HG03139 (cell line): ENCODE data around the gene PHOSPHO1.
"Not testable (repeated sequence)": the region's sequence is repeated elsewhere in the genome, so short reads cannot be mapped to it uniquely, and the experiment has no call there.

Source experiments
- ATAC-seq: cut with Tn5 transposase; IDR thresholded peaks from one replicate; pipeline ENCODE4 v1.9.1; 2021; ENCODE audit not compliant: unreplicated experiment

The PHOSPHO1 gene, protein sequence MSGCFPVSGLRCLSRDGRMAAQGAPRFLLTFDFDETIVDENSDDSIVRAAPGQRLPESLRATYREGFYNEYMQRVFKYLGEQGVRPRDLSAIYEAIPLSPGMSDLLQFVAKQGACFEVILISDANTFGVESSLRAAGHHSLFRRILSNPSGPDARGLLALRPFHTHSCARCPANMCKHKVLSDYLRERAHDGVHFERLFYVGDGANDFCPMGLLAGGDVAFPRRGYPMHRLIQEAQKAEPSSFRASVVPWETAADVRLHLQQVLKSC

DNA sequence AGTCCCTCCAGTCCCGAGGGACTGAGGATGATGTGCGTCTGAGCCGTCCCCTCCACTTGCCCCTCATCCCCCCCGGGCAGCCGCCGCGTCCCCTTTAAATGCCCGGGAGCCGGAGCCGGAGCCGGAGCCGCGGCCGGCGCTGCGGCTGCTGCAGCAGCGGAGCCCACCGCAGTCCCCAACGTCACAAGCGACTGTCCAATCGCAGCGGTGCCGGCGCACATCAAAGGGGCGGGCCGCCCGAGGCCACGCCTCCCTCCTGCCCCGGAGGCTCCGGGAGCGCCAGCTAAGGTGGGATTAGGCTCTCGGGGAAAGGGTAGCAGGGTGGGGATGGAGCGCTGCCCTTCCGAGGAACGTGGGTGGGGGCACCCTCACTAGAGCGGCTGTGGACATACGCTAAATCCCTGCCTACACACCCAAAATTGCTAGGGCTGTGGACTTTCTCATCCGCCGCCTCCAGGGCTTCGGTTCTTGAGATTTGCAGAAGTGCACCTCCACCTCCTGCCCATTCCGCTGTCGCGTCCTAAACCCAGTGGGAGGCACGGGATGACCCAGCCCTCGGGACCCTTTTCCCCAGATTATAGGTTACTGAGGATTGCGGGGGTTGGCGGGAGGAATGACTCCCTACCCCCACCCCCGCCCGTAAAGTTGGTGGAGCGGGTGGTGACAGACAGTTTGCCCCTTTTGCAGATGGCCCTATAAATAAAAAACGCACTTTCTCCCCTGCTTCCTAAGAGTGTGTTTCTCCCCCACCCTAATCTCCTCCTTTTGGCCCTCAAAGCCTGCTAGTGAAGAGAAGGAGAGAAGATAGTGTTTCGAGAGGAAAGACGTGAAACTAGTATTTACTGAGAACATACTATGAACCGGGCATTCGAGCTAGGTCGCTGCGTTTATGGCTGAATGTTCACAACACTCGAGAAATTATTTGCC is at the start of gene PHOSPHO1:
TSS of gene PHOSPHO1 (minus strand) at position 152 of the 927 bp plus-strand sequence. CDS start 4,096 bp downstream, outside the sequence.
- ATAC-seq = no peak

DNA sequence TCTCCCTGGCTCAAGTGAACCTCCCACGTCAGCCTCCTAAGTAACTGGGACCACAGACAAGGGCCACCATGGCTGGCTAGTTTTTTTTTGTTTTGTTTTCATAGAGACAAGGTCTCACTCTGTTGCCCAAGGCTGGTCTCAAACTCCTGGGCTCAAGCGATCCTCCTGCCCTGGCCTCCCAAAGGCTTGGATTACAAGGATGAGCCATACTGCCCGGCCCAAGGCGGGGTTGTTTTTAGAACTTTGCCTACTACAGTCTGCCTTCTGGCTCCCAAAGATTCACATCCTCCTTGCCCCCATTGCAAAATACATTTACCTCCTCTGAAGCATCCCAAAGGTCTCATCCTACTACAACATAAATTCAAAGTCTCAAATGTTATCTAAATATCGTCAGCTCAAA is 49.5 kb upstream of the PHOSPHO1 start:
- ATAC-seq = no peak

DNA sequence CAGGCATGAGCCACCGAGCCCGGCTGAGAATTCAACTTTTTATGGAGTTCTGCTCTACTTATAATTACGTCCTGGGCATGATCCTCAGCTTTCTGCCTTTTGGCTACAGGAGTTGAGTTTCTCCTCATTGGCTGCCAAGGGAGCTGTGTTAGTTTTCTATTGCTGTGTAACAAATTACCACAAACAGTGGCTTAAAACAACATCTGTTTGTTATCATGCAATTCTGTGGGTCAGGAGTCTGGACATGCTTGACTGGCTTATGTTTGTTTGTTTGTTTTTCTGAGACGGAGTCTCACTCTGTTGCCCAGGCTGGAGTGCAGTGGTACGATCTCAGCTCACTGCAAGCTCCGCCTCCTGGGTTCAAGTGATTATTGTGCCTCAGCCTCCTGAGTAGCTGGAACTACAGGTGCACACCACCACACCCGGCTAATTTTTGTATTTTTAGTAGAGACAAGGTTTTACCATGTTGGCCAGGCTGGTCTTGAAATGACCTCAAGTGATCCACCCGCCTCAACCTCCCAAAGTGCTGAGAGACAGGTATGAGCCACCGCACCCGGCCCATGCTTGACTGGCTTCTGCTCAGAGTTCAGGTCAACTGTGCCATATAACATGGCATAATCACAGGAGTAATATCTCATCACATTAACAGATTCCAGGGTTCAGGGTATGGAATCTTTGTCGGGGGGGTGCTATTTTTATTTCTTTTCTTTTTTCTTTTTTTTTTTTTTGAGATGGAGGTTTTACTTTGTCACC is 48.9 kb upstream of the PHOSPHO1 start:
- ATAC-seq = not testable (repeated sequence)

DNA sequence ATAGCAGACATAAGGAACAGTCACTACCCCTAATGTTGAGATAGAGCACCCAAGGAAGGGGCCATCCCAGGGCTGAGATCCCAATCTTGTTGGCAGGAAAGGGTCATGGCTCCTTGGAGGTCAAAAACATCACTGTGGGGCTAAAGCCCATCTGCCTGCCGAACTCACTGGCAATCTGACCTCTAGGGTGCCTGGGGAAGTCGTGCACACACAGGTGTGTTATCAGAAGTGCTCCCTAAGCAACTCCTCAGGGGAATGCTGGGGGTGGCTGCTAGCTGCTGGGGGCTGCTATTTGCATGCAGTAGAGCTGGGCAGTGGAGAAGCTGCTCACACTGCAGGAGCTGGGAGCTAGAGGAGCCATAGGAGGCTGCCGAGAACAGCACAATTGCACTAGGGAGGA is 47.5 kb upstream of the PHOSPHO1 start:
- ATAC-seq = no peak

DNA sequence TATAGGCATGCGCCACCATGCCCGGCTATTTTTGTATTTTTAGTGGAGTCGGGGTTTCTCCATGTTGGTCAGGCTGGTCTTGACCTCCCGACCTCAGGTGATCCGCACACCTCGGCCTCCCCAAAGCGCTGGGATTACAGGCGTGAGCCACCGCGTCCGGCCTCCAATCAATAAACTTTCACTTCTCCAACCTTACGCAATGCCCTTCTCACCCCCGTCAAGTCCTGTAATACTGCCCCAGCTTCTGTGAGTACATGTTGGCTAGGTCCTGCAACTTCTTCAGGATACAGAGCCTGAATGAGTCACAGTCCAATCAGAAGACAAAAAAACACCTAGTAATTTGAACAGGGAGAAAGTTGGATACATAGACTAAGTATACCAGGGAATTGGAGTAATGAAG is 47.1 kb upstream of the PHOSPHO1 start:
- ATAC-seq = no peak

DNA sequence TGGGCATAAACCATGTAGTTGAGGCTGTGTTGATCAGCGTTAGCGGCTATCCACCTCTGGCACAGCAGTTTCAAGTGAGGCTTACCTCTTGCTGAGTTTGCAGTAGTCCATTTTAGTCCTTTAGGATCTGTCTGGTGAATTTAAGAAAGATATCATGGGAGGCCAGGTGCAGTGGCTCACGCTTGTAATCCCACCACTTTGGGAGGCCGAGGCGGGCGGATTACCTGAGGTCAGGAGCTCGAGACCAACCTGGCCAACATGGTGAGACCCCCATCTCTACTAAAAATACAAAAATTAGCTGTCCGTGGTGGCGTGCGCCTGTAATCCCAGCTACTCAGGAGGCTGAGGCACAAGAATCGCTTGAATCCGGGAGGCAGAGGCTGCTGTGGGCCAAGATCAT is 45.4 kb upstream of the PHOSPHO1 start:
- ATAC-seq = not testable (repeated sequence)

DNA sequence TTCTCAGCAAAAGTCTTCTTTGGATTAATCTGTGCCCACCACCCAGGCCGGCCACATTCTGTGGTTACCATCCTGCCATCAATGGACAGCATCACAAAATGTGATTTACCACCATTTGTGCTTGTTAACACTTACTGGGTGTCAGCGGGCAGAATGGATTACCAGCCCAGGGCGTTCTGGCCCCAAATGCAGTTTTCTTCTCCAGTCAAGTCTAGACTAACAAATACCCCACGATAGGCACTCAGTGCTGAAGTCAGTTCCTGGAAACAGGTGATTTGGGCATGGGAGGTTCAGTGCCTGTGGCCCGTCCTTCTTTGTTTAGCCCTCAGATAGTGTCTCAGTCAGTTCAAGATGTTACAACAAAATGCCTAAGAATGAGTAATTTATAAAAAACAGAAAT is 38.8 kb upstream of the PHOSPHO1 start:
- no peak for ATAC-seq

DNA sequence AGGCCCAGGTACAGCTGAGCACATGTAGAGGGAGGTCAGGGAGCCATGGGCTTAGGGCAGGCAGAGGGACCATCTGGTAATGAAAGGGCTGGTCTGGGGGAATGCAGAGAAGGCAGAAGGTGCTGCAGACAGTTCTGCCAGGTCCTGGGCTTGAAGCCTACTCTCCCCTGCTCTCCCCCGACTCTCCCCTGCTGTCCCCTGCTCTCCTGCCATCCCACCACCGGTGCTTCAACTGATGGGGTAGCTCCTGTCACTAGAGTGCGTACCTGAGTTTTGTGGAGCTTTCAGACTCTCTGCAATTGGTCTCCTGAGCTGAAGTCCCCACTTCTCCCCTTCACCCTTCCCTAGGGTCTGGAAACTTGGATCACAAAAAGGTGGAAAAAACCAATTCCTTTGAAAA is 37.3 kb upstream of the PHOSPHO1 start:
- ATAC-seq = no peak

DNA sequence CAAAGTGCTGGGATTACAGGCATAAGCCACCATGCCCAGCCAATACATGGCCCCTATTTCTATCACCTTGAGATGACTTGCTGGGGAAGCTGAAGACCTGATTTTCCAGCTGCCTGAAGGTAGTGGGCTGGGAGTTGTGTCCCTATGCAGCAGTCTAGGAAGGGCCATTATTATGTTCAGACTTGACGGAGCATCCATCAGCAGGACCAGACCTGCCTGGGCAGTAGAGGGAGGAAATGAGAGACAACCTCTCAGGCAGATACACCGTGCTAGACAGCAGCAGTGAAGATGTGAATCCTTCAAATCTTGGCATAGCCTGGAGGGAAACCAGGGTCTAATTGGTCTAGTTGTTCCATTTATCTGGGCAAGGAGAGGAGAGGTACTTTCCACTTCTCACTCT is 35.6 kb upstream of the PHOSPHO1 start:
- no peak for ATAC-seq

DNA sequence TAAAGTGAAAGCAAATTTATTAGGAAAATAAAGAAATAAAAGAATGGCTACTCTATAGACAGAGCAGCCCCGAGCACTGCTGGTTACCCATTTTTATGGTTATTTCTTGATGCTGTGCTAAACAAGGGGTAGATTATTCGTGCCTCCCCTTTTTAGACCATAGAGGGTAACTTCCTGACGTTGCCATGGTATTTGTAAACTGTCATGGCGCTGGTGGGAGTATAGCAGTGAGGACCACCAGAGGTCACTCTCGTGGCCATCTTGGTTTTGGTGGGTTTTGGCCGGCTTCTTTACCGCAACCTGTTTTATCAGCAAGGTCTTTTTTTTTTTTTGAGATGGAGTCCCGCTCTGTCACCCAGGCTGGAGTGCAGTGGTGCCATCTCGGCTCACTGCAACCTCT is 31.0 kb upstream of the PHOSPHO1 start:
- ATAC-seq = not testable (repeated sequence)

DNA sequence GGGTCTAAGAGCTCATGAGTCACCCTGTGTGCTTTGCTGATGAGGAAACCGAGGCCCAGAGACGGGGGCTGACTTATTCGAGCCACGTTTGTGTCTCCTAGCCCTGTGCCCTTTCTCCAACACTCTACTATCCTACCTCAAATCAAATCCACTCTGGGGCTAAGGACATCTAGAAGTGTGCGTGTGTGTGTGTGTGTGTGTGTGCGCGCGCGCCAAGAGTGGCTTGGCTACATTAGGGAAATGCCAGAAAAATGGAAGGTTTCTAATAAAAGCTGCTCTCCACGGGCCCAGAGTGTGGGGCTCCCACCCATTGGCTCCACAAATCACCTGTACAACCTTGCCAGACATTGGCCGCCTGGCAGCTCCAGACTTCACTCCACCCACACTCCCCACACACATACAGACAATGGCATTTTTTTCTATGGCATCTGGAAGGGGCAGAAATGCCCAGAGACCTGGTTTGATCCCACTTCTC is 30.3 kb upstream of the PHOSPHO1 start:
- no peak for ATAC-seq

DNA sequence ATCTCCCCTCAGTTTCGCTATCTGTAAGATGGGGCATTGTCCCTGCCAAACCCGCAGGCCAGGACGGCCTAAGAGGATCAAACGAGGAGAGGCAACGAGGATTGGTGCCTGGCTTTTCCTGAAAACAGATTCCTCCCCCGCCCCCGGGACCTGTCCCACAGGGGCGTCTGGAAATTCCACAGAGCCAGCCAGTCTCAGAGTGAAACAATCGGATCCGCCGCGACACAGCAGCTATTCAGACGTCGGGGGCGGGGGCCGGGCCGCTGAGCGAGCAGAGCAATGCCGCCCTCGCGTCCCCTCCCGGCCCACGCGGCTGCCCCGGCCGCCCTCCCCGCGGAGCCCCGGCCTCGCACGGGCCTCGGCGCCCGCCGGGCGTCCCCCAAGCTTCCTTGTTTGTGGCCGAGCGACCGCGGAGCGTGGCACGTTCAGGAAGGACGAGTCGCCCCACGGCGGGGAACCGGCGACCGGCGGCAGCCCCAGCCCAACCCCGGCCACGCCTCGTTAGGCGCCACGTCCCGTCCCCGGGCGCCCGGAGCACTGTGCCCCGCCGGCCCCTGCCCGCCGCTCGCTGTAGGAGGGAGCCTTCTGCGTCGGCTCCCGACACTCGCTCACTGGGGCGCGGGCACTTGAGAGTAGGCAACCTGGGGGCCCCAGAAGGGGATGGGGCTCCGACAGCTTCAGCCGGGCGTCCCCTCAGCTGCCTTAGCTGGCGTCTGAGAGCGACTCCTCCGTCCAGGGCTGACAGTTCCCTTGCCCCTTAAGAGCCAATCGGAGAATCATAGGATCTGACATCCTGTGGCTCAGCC is 29.6 kb upstream of the PHOSPHO1 start:
- ATAC-seq = no peak

DNA sequence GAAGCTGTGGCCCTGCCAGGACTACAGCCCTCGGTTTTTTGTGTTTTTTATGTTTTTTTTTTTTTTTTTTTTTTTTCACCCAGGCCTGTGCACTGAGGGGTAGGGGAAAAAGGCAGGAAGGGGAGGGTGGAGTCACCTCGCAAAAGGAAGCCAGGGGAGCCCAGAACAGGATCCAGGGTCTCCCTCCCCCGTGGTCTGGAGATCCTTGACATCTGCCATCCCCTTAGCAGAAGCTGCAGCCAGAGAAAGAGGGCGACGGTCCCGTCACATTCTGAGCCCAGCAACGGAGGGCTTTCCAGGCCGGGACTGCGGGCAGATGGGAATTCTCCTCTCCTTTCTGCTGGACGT is 29.1 kb upstream of the PHOSPHO1 start:
- ATAC-seq = no peak

DNA sequence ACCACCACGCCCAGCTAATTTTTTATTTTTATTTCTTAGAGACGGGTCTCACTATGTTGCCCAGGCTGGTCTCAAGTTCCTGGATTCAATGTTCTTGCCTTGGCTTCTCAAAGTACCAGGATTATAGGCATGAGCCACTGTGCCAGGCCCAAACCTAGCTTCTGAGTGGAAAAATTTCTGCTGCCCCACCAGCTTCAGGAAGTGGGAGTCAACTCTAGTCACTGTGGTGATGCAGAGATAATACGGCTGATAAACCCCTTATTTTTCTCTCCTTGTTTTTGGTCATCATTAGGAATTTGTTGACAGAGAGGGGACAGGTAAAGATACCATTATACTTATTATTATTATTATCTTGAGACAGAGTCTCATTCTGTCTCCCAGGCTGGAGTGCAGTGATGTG is 27.8 kb upstream of the PHOSPHO1 start:
- no peak for ATAC-seq

DNA sequence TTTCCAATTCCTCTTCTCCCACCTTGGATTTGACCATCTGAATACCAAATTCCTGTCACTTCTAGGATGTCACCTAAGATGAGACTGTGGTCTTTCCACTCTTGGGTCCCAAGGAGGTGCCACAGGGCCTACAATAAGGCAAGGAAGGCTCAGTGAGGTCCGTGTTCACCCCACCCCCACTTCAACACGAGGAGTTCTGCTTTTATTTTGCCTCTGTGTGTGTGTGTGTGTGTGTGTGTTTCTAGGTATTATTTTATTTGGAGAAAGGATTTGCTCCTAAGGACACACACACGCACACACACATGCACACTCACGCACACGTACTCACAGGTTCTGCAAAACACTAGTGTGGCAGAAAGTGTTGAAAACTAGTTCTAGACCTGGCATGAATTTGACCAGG is 24.5 kb upstream of the PHOSPHO1 start:
- no peak for ATAC-seq

DNA sequence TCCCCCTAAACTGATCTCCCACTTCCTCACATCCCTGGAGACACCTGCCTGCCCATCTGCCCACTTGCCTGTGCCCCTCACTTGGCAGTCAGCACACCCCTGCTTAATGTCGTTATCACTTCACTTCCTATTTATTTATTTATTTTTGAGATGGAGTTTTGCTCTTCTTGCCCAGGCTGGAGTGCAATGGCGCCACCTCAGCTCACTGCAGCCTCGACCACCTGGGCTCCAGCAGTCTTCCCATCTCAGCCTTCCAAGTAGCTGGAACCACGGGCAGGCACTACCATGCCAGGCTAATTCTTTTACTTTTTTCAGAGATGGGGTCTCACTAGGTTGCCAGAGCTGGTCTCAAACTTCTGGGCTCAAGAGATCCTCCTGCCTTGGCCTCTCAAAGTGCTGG is 23.5 kb upstream of the PHOSPHO1 start:
- ATAC-seq = no peak

DNA sequence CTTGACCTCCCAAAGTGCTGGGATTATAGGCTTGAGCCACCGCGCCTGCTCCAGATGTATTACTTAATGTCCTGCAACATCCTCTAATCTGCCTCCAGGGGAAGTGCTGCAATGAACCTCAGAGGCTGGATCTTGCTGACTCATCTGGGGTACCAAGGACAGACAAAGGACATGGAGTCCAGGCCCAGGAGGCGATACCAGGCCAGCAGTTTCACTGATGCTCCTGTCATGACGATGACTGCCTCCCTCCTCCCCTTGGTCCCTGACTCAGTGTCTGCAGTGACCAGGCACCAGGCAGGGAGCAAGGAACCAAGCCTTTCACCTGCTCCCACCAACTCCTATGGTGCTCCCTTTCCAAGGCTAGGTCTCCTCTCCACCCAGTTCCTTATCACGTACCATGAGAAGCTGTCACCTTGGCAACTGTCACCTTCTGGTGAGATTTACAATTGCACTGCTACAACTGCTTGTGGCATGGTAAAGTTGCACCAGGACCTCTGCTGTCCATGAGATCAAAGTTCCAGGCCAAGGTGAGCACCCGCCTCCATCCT is 21.6 kb upstream of the PHOSPHO1 start:
- ATAC-seq = no peak

DNA sequence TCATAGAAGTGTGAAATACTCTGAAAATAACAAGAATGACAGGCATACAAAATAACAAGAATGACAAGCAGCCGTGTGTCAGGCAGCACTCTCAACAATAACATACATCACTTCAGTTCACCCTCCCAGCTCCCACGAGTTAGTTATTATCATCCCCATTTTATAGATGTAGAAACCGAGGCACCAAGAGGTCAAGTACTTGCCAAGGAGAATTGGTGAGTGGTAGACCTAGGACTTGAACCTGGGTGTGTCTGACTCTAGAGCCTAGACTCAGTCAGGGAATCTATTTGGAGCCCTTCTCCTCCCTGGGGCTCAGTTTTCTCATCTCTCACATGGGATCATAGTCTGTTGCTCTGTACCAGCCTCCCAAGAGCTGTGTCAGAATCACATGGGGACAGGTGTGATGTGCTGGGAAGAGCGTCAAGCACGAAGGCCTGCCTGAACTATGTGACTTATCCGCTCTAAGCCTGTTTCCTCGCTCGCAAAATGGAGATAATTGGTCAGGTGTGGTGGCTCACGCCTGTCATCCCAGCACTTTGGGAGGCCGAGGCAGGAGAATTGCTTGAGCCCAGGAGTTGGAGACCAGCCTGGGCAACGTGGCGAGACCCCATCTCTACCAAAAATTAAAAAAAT is 19.4 kb upstream of the PHOSPHO1 start:
- ATAC-seq = no peak

DNA sequence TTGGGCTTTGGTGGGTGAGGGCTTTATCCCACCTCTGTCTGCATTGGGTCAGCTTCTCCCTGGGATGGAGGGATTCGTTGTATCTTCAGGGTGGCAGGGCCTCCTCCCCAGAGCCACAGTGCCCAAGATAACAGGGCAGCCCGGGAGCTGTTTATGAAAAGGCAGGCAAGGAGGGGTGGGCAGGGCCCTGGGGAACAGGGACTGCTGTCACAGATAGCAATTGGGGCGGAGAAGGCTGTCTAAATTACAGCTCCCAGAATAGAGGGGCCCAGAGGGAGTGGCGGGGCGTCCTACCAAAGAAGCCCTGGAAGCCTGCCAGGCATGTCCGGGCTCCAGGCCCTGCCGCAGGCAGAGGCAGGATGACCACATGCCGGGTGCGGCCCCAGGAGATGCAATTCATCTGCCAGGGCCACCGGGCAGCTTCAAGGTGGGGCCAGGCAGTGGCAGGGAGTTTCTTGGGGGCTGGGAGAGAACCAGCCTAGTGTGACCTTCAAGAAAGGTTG is 18.8 kb upstream of the PHOSPHO1 start:
- ATAC-seq = no peak

DNA sequence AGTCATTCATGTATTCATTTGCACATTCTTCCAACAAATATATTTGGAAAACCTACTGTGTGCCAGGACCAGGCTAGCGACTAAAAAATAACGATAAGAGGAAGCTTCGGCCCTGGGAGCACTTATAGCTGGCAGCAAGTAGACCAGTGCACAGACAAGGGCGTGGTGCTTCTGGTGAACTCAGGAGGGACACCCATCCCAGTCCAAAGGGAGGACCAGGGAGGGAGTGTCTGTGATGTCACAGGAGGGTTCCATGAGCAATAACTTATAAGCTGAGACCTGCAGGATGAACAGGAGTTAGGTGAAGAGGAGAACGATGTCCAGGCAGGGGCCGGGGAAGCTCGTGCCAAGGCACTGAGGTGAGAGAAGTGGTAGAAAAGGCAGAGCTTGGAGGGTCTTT is 17.4 kb upstream of the PHOSPHO1 start:
- ATAC-seq = no peak
